Measurements from ENCODE around the gene PAK1. TPM values are rescaled to one million over a fixed set of nuclear protein-coding genes. Genes with fewer than 3 reads are reported as not detected.

PAK1 gene
- total and polyA plus RNA-seq, 10 of the 15 experiments (the other 5 are each of a cell fraction or from before 2014, with no cell fraction given), result 43.8 to 321 (median 110) TPM

DNA sequence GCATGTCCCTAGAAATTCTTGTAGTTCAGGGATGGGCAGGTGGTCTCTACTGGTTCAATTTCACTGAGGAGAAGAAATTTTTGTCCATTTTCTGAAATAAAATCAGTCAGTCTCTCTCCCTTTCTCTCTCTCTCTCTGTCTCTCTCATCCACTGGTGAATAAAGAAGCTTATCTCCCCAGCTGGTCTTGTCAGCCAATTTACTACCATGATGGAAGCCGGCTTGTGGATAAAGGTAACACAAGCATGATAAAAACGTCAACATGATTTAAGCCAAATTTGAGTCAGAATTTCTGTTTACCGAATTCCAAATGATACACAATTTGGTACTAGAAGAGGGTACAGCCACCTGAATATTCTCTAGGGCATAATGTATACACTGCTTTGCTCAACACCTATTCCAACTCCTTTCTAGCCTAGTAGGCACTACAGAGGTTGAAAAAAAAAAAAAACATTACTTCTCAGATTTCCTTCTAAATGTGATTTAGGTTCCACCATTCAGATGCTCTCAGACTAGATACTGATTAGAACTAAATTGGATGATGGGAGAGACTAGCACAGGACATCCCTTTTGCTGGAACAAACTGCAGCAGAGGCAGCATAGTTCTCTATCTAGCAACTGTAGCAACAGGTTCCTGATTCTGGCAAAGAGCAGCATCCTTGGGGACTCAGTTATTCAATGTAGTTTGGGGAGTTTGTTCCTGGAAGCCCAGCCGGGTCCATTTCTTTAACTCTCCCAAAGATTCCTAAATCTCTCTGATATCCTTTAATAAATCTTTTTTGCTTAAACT is 18.8 kb downstream of the PAK1 start:
- Histone ChIP-seq H3K9me3 (replicated peaks; ENCODE audit: control insufficient read depth, insufficient read depth, low read length) (no peaks in the 10 kb centered on the region), H3K4me3 (no peak overlapping the region), H2AFZ (ENCODE audit: control insufficient read depth, low read depth, low read length) (no peak overlapping the region), H3K4me1 (ENCODE audit: control insufficient read depth, insufficient read depth, low read length) (peaks cover 65% of the 10 kb centered on the region), H3K79me2 (ENCODE audit: control insufficient read depth, insufficient read depth, low read length) (peaks cover 73% of the 10 kb centered on the region), H4K20me1 (ENCODE audit: control insufficient read depth, insufficient read depth) (no peaks in the 10 kb centered on the region), H3K4me2 (ENCODE audit: control insufficient read depth, insufficient read depth) (no peak overlapping the region), H3K27ac (ENCODE audit: control insufficient read depth, insufficient read depth) (no peak overlapping the region), H3K9ac (ENCODE audit: control insufficient read depth, insufficient read depth, low read length) (no peak overlapping the region), H3K27me3 (replicated peaks in 1 of 2; ENCODE audit: control insufficient read depth in 2 of 2, insufficient read depth in 2 of 2, low read length in 1 of 2) (no peaks in the 10 kb centered on the region), H3K36me3 (ENCODE audit: control insufficient read depth in 2 of 2, insufficient read depth in 2 of 2, low read length in 1 of 2) (peaks cover 0 to 4% of the 10 kb centered on the region in 2 experiments; a peak in 1 of 4 replicates)
- SMC1A ChIA-PET (ENCODE audit: uncharacterized antibody, unreplicated experiment), result interaction anchor here (1.3 to 15.6 kb wide), 7 partner anchors 9 to 43 kb away, joined by 4 to 289 read pairs (median 7); no protein-coding TSS in a partner anchor
- DNase-seq (ENCODE audit: low read depth, low spot score) (no peak), ATAC-seq (no peak), FAIRE-seq (no peak)
- in situ Hi-C loops (cut with MboI), result no loop called here
- BruUV-seq (replicated peaks), result no TSS peak
- POLR2A ChIA-PET, result interaction anchor here (0.5 to 3.2 kb wide), 8 partner anchors 9 to 43 kb away, joined by 3 to 19 read pairs (median 5); no protein-coding TSS in a partner anchor
- CTCF ChIA-PET, result interaction anchor here (0.9 to 5.7 kb wide), 6 partner anchors 11 to 94 kb away, joined by 3 to 50 read pairs (median 9); no protein-coding TSS in a partner anchor
- no peak for TF ChIP-seq SPI1 (IDR thresholded peaks at IDR 0.05; ENCODE audit: borderline replicate concordance, insufficient read depth, low read depth, low read length)
- no peak for TF ChIP-seq PML (IDR thresholded peaks at IDR 0.05; ENCODE audit: low read length)
- TF ChIP-seq ZNF207 (IDR thresholded peaks at IDR 0.05; ENCODE audit: borderline replicate concordance), result no peak
- TF ChIP-seq ZNF217 (IDR thresholded peaks at IDR 0.05), result no peak
- TF ChIP-seq GATAD2B (conservative IDR thresholded peaks at IDR 0.05; ENCODE audit: low read depth), result no peak
- TF ChIP-seq EZH2 (IDR thresholded peaks at IDR 0.05; ENCODE audit: borderline replicate concordance, control insufficient read depth, low read depth, low read length), result no peak
- no peak for TF ChIP-seq YY1 (IDR thresholded peaks at IDR 0.05; ENCODE audit: low read depth, low read length)
- TF ChIP-seq BCL11A (IDR thresholded peaks at IDR 0.05; ENCODE audit: low read depth, low read length), result no peak
- no peak for TF ChIP-seq RAD21 (IDR thresholded peaks at IDR 0.05; ENCODE audit: insufficient read depth, low read depth, low read length)
- 73% methylated on average over 4 of the region's 4 CpGs for WGBS (ENCODE audit: insufficient coverage, insufficient replicate concordance, low lambda C conversion rate, missing lambda C conversion rate)
- RAD21 ChIA-PET (ENCODE audit: unreplicated experiment), result interaction anchor here (0.7 to 5.7 kb wide), 4 partner anchors 8 to 43 kb away, joined by 3 to 42 read pairs (median 22); no protein-coding TSS in a partner anchor
- intact Hi-C loops (cut with micrococcal nuclease; ENCODE audit: unreplicated experiment), result no loop called here

Measured in GM12878 (cell line).